HepG2 (cell line): ENCODE data around the gene ASGR1. TPM values are rescaled to one million over a fixed set of nuclear protein-coding genes. Genes with fewer than 3 reads are reported as not detected.
A peak's percentile ranks its signal among the peaks of the same experiment; 100 is the strongest.

Experiments
- AGO2 ChIP-seq: fragments of 200-400 bp; formaldehyde crosslinking; optimal IDR thresholded peaks from 2 replicates; pipeline ENCODE3; 2017; ENCODE audit warnings: mild to moderate bottlenecking, low read depth, low read length, moderate library complexity
- CBFB ChIP-seq: sonication (generic); formaldehyde crosslinking; IDR thresholded peaks from 2 replicates; pipeline ENCODE4 v1.4.0; 2020; ENCODE audit warnings: missing genetic modification reagents
- FOXA1 ChIP-seq, 2 experiments: fragments of 450-650 bp in 1 of 2; sonication (generic) in 1 of 2; formaldehyde crosslinking in 1 of 2; IDR thresholded peaks; 2 replicates each; pipeline versions ENCODE4 v1.4.0 to v1.6.1; 2016 to 2020; ENCODE audit warnings: missing genetic modification reagents in 1 of 2
- HNRNPL ChIP-seq: fragments of 200-400 bp; formaldehyde crosslinking; IDR thresholded peaks from 2 replicates; pipeline ENCODE4 v1.6.1; 2017; ENCODE audit warnings: mild to moderate bottlenecking, low read depth, low read length
- HOXA3 ChIP-seq: sonication (generic); formaldehyde crosslinking; IDR thresholded peaks from 2 replicates; pipeline ENCODE4 v1.5.0; 2020; ENCODE audit warnings: missing genetic modification reagents
- ISL2 ChIP-seq: sonication (generic); formaldehyde crosslinking; IDR thresholded peaks from 2 replicates; pipeline ENCODE4 v1.5.0; 2020; ENCODE audit warnings: missing genetic modification reagents
- MBD4 ChIP-seq: IDR thresholded peaks from 2 replicates; pipeline ENCODE4 v1.6.1; 2012; ENCODE audit warnings: low read length, inconsistent platforms, borderline replicate concordance
- POLR2A ChIP-seq, 2 experiments: IDR thresholded peaks; 2 replicates each; pipeline ENCODE4 v1.6.1; 2011; ENCODE audit warnings: low read depth in 2 of 2, low read length in 2 of 2, mild to moderate bottlenecking in 1 of 2, moderate library complexity in 1 of 2; ENCODE audit not compliant: insufficient read depth in 1 of 2
- REL ChIP-seq: sonication (generic); formaldehyde crosslinking; conservative IDR thresholded peaks from 2 replicates; pipeline ENCODE4 v1.8.0; 2022; ENCODE audit warnings: mild to moderate bottlenecking, missing genetic modification reagents, moderate library complexity
- SATB2 ChIP-seq: sonication (generic); formaldehyde crosslinking; IDR thresholded peaks from 2 replicates; pipeline ENCODE4 v1.5.0; 2020; ENCODE audit warnings: missing genetic modification reagents
- ZEB1 ChIP-seq: IDR thresholded peaks from 2 replicates; pipeline ENCODE4 v1.6.1; 2012; ENCODE audit warnings: mild to moderate bottlenecking, low read depth, inconsistent platforms; ENCODE audit not compliant: insufficient replicate concordance
- ZFP91 ChIP-seq: sonication (generic); formaldehyde crosslinking; IDR thresholded peaks from 2 replicates; pipeline ENCODE4 v1.9.0; 2022; ENCODE audit warnings: missing genetic modification reagents, mild to moderate bottlenecking, borderline replicate concordance
- ZFX ChIP-seq: sonication (generic); formaldehyde crosslinking; IDR thresholded peaks from 2 replicates; pipeline ENCODE4 v1.4.0; 2020; ENCODE audit warnings: mild to moderate bottlenecking, low read depth, missing genetic modification reagents, moderate library complexity
- ZNF24 ChIP-seq: fragments of 450-650 bp; IDR thresholded peaks from 2 replicates; pipeline ENCODE4 v1.6.1; 2017; ENCODE audit warnings: antibody characterized with exemption, mild to moderate bottlenecking
- ZNF30 ChIP-seq: sonication (generic); formaldehyde crosslinking; IDR thresholded peaks from 2 replicates; pipeline ENCODE4 v1.5.0; 2020; ENCODE audit warnings: mild to moderate bottlenecking, missing genetic modification reagents
- ZNF546 ChIP-seq: sonication (generic); formaldehyde crosslinking; conservative IDR thresholded peaks from 2 replicates; pipeline ENCODE4 v1.8.1; 2023; ENCODE audit warnings: mild to moderate bottlenecking, missing genetic modification reagents
- ZNF687 ChIP-seq: sonication (generic); formaldehyde crosslinking; IDR thresholded peaks from 2 replicates; pipeline ENCODE4 v1.5.1; 2020; ENCODE audit warnings: mild to moderate bottlenecking, missing genetic modification reagents, moderate library complexity
- ZNF7 ChIP-seq: IDR thresholded peaks from 2 replicates; pipeline ENCODE4 v1.6.1; 2016; ENCODE audit warnings: missing biosample characterization, missing genetic modification reagents
- ZSCAN31 ChIP-seq: sonication (generic); formaldehyde crosslinking; IDR thresholded peaks from 2 replicates; pipeline ENCODE4 v1.5.0; 2020; ENCODE audit warnings: low read depth, mild to moderate bottlenecking, missing genetic modification reagents
- polyA plus RNA-seq, 8 experiments: library from polyadenylated mRNA; depleted of rRNA in 3 of 8; stranded (reverse) in 7 of 8; unstranded in 1 of 8; fragments of >200 nt; fragmentation: Illumina TruSeq in 4 of 8; extraction: Trizol in 4 of 8; gene quantifications; 2 replicates each; pipeline versions ENCODE4 v1.2.1 to v1.2.3, GENCODE V29; 2011 to 2016; ENCODE audit warnings: low read depth in 4 of 8, missing spikeins in 1 of 8, mixed read lengths in 1 of 8; ENCODE audit not compliant: insufficient read depth in 1 of 8
- total RNA-seq, 5 experiments: library from RNA; depleted of rRNA; stranded (reverse); fragments of >200 nt; fragmentation: Illumina TruSeq; extraction: Trizol; gene quantifications; 2 replicates each; pipeline ENCODE4 v1.2.3, GENCODE V29; 2016; ENCODE audit warnings: low read depth in 1 of 5

Gene ASGR1
- total and polyA plus RNA-seq, 2 of the 13 experiments (the other 11 are each of a cell fraction or from before 2014, with no cell fraction given): 353 to 796 TPM

DNA sequence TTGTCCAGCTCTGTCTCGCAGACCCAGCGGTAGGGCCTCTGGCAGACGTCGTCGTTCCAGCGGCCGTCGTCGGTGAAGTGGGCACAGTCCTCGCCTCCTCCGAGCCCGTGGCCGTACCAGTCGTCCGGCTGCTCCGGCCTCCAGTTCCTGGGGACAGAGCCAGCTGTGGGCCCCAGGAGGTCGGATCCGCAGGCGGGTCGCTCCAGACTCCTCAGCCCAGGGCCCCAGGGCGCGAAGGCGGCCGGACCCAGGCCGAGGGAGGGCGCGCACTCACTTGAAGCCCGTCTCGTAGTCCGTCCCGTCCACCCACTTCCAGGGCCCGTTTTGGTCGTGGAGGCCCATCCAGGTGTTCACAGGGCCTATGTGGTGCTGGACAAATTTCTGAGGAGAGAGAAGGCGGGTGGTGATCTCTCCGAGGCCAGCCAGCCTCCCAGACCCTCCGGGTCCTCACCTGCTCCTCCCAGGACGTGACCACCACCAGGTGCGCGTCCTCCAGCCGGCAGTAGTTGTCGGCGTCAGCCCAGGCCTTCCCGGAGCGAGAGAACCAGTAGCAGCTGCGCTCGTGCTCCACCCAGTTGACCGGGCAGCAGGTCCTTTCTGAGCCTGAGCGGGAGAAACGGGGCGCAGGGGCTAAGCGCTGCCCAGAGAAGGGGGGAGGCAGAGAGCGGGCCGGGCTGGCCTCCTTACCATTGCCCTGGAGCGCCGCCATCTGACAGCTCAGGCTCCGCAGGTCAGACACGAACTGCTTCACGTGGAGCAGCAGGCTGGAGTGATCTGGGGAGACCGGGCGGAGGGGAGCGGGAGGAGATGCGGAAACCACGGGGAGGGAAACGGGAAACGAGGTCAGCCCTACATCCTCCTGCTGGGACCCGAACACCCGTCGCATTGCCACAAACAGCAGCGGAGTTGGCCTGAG lies 5.2 kb downstream of the ASGR1 start (continued):
- TF ChIP-seq FOXA1 (IDR thresholded peaks at IDR 0.05) (no peak), FOXA1 (CRISPR knock-in tag; IDR thresholded peaks at IDR 0.05) (no peak), REL (CRISPR knock-in tag) (no peak), ZSCAN31 (CRISPR knock-in tag) (no peak), ZNF24 (no peak), ISL2 (CRISPR knock-in tag) (no peak), POLR2A (IDR thresholded peaks at IDR 0.05; ENCODE audit: insufficient read depth in 1 of 2, low read depth in 2 of 2, low read length in 2 of 2) (peak in 1 of 2 experiments; percentile 15; a peak in 1 of 4 replicates), HOXA3 (CRISPR knock-in tag) (no peak), ZNF546 (no peak), HNRNPL (0 out of 2 replicates have a peak, but pooled peaks have one; percentile 70), ZNF687 (CRISPR knock-in tag) (peak; percentile 67), ZFX (peak; percentile 26; the same call in 1 of the 2 replicates), ZFP91 (peak; percentile 34; the same call in 1 of the 2 replicates), MBD4 (no peak), ZNF30 (CRISPR knock-in tag) (no peak), CBFB (no peak), SATB2 (CRISPR knock-in tag) (no peak), AGO2 (peak; percentile 92), ZNF7 (CRISPR knock-in tag) (no peak), ZEB1 (no peak)
- TF ChIP-seq, all 625 proteins: peak for 16
